DMS114 treated with DMSO at 0.1 percent for 48 hours (cell line): ENCODE results near the gene RNF126.
"Not testable (repeated sequence)": the region's sequence is repeated elsewhere in the genome, so short reads cannot be mapped to it uniquely, and the experiment has no call there.

Source experiments
- DNase-seq: peaks from one replicate; lab custom pipeline; 2025; ENCODE audit not compliant: unreplicated experiment; lab: John Stamatoyannopoulos, UW

RNF126 gene

GRCh38 chr19:629961-630714, 32.9 kb downstream of the RNF126 start:
- DNase-seq = no peak

- not testable (repeated sequence) for DNase-seq
Observed at GRCh38 chr19:629515-629914, 33.5 kb downstream of the RNF126 start.

GRCh38 chr19:628168-628567, 34.8 kb downstream of the RNF126 start:
- DNase-seq = no peak

GRCh38 chr19:626566-626965, 36.4 kb downstream of the RNF126 start:
- not testable (repeated sequence) for DNase-seq

GRCh38 chr19:625257-625656, 37.8 kb downstream of the RNF126 start:
- no peak for DNase-seq

- no peak for DNase-seq
Observed at GRCh38 chr19:624433-625109, 38.4 kb downstream of the RNF126 start.

- DNase-seq = no peak
Observed at GRCh38 chr19:623974-624373, 39.0 kb downstream of the RNF126 start.

- no peak for DNase-seq
Observed at GRCh38 chr19:623175-623916, 39.7 kb downstream of the RNF126 start.

GRCh38 chr19:622666-623065, 40.3 kb downstream of the RNF126 start:
- DNase-seq = no peak

GRCh38 chr19:621819-622218, 41.2 kb downstream of the RNF126 start:
- no peak for DNase-seq

- not testable (repeated sequence) for DNase-seq
Observed at GRCh38 chr19:621191-621590, 41.8 kb downstream of the RNF126 start.

- DNase-seq = no peak
Observed at GRCh38 chr19:620166-620862, 42.7 kb downstream of the RNF126 start.

GRCh38 chr19:619286-620002, 43.6 kb downstream of the RNF126 start:
- DNase-seq = no peak

- DNase-seq = no peak
Observed at GRCh38 chr19:618674-619285, 44.2 kb downstream of the RNF126 start.

- DNase-seq = no peak
Observed at GRCh38 chr19:618247-618619, 44.8 kb downstream of the RNF126 start.

- no peak for DNase-seq
Observed at GRCh38 chr19:617551-618246, 45.3 kb downstream of the RNF126 start.

- DNase-seq = no peak
Observed at GRCh38 chr19:616747-617526, 46.1 kb downstream of the RNF126 start.

- DNase-seq = no peak
Observed at GRCh38 chr19:616062-616700, 46.8 kb downstream of the RNF126 start.
